ENCODE results near the gene WNK1.
"Not testable (repeated sequence)": the region's sequence is repeated elsewhere in the genome, so short reads cannot be mapped to it uniquely, and the experiment has no call there.

Gene WNK1

GRCh38 chr12:823028-823698, 70.8 kb downstream of the WNK1 start:
- DNase-seq: no peak

GRCh38 chr12:826331-826730, 74.0 kb downstream of the WNK1 start:
- DNase-seq: no peak

DNA sequence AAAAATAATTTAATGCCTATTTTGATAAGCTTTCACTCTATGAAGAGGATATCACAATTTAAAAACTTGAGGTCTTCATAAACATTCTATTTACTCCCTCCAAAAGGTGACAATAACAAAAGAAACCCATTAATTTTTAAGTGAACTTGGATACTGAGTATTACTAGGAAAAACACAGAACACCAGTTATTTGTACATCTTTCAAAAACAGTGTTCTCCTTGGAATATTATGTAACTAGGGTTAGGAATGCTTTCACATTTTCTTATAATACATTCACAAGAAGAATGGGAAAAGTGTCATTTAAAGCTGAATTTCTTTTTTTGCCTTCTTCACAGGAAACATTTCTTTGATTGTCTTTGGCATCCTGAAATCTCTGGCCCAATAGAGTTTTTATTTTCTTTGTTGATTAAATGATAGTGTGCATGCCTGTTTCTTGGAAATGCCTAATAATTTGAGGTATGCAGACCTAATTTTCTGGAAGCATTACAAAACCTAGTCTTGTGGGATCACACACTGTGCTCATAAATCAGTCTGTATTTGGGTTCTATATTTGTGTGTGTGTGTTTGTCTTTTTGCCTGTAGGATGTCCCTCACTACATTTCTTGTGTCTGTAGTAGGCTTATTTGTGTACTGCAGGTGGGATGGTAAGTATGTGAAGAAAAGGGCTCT, 76.5 kb downstream of the WNK1 start:
- DNase-seq: no peak

- DNase-seq: no peak
Measured at GRCh38 chr12:830111-830867, 77.9 kb downstream of the WNK1 start.

DNA sequence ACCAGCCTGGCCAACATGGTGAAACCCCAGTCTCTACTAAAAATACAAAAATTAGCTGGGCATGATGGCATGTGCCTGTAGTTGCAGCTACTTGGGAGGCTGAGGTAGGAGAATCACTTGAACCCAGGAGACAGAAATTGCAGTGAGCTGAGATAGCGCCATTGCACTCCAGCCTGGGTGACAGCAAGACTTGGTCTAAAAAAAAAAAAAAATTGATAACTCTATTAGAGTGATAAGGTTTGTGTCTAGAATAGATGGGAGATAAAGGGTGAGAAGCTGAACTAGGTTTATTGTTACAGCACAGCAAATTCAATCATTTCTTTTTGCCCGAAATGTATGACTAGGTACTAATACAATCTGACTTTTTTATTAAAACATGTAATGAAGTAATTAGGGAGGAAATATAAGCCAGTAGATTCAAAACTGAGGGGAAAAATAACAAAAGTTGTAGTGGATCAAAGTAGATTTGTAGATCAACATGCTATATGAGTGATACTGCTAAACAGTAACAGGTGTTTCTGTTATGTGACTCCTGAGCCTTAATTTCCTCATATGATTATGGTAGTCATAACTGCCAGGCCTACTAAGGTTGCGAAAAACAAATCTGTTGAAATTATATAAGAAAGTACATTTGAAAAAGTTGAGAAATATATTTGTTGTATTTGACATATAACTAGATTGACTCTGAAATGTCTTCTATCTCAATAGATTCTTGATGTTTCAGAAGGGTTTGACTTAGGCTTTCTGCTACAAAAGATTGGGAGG, 83.6 kb downstream of the WNK1 start:
- DNase-seq: no peak

GRCh38 chr12:836952-837351, 84.6 kb downstream of the WNK1 start:
- DNase-seq: no peak

DNA sequence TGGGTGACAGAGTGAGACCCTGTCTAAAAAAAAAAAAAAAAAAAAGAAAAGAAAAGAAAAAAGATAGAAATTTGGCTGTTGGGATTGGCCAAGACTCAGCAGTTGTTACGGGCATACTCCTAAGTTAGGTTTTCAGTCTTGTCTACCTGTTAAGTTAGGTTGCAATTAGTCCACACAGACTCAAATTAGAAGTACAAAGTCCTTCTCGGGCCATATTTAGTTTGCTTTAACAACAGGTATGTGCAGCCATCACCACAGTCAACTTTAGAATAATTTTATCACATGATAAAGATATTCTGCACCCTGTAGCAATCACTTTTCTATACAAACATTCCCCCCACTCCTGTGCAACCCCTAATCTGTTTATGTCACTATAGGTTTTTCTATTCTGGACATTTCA, 85.2 kb downstream of the WNK1 start:
- DNase-seq: no peak

DNA sequence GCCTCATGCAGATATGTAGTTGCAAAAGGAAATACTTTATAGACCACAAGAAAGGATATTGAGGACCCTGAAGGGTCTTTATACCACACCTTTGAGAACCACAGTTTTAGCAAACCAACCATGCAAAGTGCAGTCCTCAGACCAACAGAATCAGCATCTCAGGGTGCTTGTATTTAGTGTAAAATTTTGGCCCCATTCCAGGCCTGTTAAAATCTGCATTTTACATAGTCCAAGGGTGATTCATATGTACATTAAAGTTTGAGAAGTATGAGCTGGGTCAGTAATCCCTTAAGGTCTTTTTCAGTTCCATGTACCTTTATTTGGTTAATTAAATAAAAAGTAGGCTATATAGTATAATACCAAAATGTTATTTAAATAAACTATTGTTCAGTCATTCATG, 91.2 kb downstream of the WNK1 start:
- no peak for DNase-seq

GRCh38 chr12:846421-846820, 94.0 kb downstream of the WNK1 start:
- DNase-seq: no peak

- DNase-seq: no peak
Measured at GRCh38 chr12:848173-848865, 95.9 kb downstream of the WNK1 start.

- no peak for DNase-seq
Measured at GRCh38 chr12:848882-849527, 96.6 kb downstream of the WNK1 start.

GRCh38 chr12:849733-850437, 97.5 kb downstream of the WNK1 start:
- DNase-seq: not testable (repeated sequence)

DNA sequence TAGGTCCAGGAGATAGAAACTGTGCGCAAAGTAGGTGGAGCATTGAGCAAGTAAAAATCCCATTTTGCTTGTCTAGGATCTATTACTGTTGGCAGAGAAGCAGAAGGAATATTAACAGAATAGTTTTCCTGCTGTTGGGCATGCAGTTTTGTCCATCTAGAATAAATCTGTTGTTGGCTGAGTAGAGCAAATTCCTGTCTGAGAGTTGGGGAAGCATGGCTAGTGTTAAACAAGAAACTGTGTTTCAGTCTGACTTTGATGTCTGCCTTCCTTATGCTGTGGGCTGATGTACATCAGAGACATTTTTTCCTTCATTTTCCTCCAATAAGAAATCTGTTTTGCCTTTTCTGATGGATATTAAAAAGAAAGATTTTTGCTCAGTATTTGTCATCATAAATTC, 99.0 kb downstream of the WNK1 start:
- DNase-seq: no peak

- no peak for DNase-seq
Measured at GRCh38 chr12:851913-852312, 99.5 kb downstream of the WNK1 start.

- no peak for DNase-seq
Measured at GRCh38 chr12:852864-853263, 100.5 kb downstream of the WNK1 start.

- DNase-seq: no peak
Measured at GRCh38 chr12:857611-858010, 105.2 kb downstream of the WNK1 start.

DNA sequence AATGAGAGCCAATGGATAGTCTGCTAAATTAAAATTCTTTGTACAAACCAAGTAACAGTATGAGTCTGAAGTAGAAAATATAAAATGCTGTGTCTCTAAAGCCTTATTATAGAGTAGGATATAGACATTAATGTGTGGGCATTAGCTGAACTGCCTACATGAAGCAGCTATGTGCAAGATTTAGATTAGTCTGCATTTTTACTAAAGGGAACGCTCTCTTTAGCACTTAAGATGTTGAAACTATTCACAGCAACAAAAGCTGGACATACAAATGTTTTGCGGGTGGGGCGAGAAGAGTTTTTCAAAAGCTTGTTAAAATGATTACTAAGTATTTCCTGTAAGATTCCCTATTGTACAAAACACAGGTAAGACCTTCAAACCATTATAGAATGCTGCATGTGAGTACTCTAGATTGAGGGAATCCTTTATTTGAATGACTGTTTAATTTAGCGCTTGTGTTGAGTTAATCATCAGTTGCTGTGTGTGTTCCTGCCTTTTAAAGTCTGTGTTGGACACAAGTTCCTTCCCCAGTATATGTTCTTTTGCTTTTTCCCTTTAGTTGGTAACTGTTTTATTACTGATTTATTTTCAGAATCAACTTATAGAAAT, 110.0 kb downstream of the WNK1 start:
- DNase-seq: no peak

- no peak for DNase-seq
Measured at GRCh38 chr12:863285-863684, 110.9 kb downstream of the WNK1 start.

GRCh38 chr12:865614-866013, 113.2 kb downstream of the WNK1 start:
- DNase-seq: no peak

DNA sequence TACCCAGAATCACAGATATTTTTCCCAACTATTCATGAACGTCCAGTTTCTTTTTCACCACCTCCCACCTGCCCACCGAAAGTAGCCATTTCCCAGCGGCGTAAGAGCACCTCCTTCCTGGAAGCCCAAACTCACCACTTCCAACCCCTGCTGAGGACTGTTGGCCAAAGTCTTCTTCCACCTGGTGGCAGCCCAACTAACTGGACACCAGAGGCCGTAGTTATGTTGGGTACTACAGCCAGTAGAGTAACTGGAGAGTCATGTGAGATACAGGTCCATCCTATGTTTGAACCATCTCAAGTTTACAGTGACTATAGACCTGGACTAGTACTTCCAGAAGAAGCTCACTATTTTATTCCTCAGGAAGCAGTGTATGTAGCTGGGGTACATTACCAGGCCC, 115.5 kb downstream of the WNK1 start:
- DNase-seq: no peak

GRCh38 chr12:868722-869121, 116.3 kb downstream of the WNK1 start:
- no peak for DNase-seq
